ENCODE results near the gene P4HA1.

The P4HA1 gene

DNA sequence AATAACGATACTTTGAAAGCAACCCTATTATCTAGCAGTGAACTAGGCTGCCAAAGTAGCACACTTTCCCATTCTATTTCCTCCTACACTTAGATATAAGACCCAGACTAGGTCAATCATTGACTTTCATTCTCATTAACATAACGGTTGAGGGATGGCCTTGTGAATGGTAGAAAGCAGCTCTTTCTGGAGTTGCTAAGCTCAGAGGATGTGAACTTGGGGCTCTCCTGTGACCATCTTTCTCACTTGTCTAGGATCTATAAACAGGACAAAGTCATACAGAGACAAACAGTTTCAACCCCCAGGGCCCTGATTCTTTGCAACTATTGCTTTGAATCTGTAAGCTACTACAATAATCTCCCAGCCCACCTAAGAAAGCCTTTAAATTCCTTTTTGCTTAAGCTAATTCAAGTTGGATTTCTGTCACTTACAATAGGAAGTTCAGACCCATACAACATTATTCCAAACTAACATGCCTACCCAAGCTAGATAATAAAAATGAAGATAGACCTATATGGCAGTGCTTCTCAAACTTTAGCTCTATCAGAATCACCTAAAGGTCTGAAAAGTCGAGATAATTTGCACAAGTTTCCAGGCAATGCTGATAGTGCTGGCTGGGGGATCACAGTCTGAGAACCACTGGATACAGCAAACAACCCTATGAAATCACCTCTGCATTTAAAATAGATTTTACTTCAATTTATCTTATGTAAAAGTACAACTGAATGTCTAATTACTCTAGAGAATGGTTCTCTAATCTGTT lies 16.7 kb downstream of the P4HA1 start:
- no peak for DNase-seq
- Mint-ChIP-seq H3K36me3 (ENCODE audit: low read depth) (peaks cover 58% of the 10 kb centered on the region), H3K4me3 (no peak overlapping the region), H3K27me3 (ENCODE audit: low read depth, poor library complexity) (no peaks in the 10 kb centered on the region), H3K4me1 (peaks cover 14% of the 10 kb centered on the region), H3K27ac (no peak overlapping the region), H3K9me3 (no peaks in the 10 kb centered on the region)
- TF ChIP-seq, protein P1, sequence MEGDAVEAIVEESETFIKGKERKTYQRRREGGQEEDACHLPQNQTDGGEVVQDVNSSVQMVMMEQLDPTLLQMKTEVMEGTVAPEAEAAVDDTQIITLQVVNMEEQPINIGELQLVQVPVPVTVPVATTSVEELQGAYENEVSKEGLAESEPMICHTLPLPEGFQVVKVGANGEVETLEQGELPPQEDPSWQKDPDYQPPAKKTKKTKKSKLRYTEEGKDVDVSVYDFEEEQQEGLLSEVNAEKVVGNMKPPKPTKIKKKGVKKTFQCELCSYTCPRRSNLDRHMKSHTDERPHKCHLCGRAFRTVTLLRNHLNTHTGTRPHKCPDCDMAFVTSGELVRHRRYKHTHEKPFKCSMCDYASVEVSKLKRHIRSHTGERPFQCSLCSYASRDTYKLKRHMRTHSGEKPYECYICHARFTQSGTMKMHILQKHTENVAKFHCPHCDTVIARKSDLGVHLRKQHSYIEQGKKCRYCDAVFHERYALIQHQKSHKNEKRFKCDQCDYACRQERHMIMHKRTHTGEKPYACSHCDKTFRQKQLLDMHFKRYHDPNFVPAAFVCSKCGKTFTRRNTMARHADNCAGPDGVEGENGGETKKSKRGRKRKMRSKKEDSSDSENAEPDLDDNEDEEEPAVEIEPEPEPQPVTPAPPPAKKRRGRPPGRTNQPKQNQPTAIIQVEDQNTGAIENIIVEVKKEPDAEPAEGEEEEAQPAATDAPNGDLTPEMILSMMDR (IDR thresholded peaks at IDR 0.05), result no peak

DNA sequence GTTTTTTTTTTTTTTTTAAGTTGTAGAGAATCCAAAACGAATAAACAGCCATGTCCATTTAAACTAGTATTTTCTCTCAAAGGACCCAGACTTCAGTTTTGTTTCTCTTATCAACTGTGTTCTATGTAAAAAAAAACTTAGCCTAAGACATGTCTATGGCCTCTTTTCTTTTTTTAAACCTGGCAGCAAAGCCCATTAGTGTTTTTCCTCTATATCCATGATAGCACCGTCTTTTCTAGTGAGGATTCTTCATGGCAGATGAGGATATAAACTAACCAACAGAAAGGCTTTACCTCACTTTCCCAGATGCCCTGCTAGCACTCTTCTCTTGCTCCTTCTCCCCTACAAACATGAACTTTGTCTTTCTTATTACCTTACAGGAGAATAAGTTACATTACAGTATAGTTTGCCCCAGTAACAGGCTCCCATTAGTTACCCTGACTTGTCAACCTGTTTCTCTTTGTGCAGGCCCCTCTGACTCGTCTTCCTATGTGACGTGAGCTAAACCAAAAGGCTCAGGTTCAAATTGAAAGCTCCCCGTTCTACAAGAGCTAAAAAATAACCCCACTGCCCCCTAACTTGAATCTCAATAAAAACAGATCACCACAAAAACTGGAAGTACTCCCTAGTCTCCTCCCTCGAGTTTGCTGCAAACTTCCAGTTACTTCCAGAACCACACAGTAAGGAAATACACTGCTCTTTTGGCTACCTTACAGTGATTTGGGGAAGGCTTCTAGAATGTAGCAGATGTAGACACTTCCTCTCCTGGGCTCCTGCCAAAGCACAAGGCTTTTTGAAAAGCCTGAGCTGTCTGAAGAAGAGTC lies 20.1 kb downstream of the P4HA1 start:
- no peaks in the 10 kb centered on the region for H3K4me1 Mint-ChIP-seq
- H3K36me3 Mint-ChIP-seq (ENCODE audit: low read depth), result peaks cover 66% of the 10 kb centered on the region
- H3K27ac Mint-ChIP-seq, result peak overlapping the region; percentile 74
- TF ChIP-seq, protein P1 (IDR thresholded peaks at IDR 0.05), result no peak
- DNase-seq, result no peak
- H3K4me3 Mint-ChIP-seq, result no peak overlapping the region
- no peaks in the 10 kb centered on the region for H3K27me3 Mint-ChIP-seq (ENCODE audit: low read depth, poor library complexity)
- no peaks in the 10 kb centered on the region for H3K9me3 Mint-ChIP-seq

DNA sequence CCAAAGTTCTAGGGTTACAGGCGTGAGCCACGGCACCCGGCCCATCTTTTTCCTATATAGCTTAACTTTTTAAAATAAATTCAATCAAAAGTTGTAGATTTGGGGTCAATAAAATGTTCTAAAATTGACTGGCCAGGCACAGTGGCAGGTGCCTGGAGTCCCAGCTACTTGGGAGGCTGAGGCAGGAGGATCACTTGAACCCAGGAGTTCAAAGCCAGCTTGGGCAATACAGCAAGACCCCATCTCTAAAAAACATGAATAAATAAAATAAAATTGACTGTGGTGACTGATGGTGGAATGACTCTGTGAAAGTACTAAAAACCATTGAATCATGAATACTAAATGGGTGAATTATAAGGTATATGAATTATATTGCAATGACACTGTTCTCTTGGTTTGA lies 20.8 kb downstream of the P4HA1 start:
- peaks cover 69% of the 10 kb centered on the region for H3K36me3 Mint-ChIP-seq (ENCODE audit: low read depth)
- DNase-seq, result no peak
- no peak overlapping the region for H3K4me3 Mint-ChIP-seq
- TF ChIP-seq, protein P1 (IDR thresholded peaks at IDR 0.05), result no peak
- no peaks in the 10 kb centered on the region for H3K9me3 Mint-ChIP-seq
- H3K27ac Mint-ChIP-seq, result no peak overlapping the region
- H3K27me3 Mint-ChIP-seq (ENCODE audit: low read depth, poor library complexity), result no peaks in the 10 kb centered on the region
- H3K4me1 Mint-ChIP-seq, result no peaks in the 10 kb centered on the region

DNA sequence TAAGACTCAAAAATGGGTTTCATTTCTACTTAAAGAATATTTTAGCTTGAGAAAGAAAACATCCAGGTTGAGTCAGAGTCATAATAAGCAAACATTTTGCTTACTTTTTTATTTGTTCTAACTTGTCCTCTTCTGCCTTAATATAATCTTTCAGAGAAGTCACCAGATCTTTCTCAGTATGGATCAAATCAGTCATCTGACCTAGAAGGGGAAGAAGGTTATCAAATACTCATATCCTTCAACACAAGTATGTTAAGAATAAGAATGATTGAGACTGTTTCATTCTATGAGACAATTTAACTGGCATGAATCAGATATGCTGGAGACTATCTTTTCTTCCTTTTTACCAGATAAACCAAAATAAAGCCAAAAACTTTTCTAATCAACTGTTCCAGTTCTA lies 23.0 kb downstream of the P4HA1 start:
- TF ChIP-seq, protein P1 (IDR thresholded peaks at IDR 0.05), result no peak

DNA sequence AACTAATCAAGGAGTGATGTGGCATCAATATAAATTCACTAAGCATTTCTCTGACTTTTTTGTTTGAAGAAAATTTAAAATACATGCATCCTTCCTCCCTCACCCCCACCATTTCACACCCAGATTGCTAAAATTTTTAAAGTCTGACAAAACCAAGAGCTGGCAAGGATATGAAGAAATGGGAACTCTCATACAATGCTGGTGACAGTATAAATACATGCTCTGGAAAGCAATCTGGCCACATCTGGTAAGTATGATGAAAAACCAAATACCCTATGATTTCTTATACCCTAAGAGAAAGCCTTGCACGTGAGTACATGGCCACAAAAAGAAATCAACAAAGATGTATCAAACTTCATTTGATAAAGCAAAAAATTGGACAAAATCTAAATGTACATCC lies 31.2 kb downstream of the P4HA1 start:
- H3K4me3 Mint-ChIP-seq, result no peak overlapping the region
- no peak overlapping the region for H3K27ac Mint-ChIP-seq
- TF ChIP-seq, protein P1 (IDR thresholded peaks at IDR 0.05), result no peak
- H3K36me3 Mint-ChIP-seq (ENCODE audit: low read depth), result peaks cover 65% of the 10 kb centered on the region
- H3K27me3 Mint-ChIP-seq (ENCODE audit: low read depth, poor library complexity), result no peaks in the 10 kb centered on the region
- no peaks in the 10 kb centered on the region for H3K4me1 Mint-ChIP-seq
- DNase-seq, result no peak
- no peaks in the 10 kb centered on the region for H3K9me3 Mint-ChIP-seq

More for the DNA sequence above, 23.0 kb downstream of the P4HA1 start:
- DNase-seq, result no peak
- no peaks in the 10 kb centered on the region for H3K4me1 Mint-ChIP-seq
- H3K27me3 Mint-ChIP-seq (ENCODE audit: low read depth, poor library complexity), result no peaks in the 10 kb centered on the region
- no peaks in the 10 kb centered on the region for H3K9me3 Mint-ChIP-seq
- no peak overlapping the region for H3K4me3 Mint-ChIP-seq
- peaks cover 68% of the 10 kb centered on the region for H3K36me3 Mint-ChIP-seq (ENCODE audit: low read depth)
- H3K27ac Mint-ChIP-seq, result no peak overlapping the region
